Measurements from ENCODE around the gene HMGCS2.
"Not testable (repeated sequence)": the region's sequence is repeated elsewhere in the genome, so short reads cannot be mapped to it uniquely, and the experiment has no call there.

The HMGCS2 gene

GRCh38 chr1:119731060-119731459 is 37.6 kb downstream of the HMGCS2 start:
- no peak for DNase-seq (ENCODE audit: low read depth)

GRCh38 chr1:119729044-119729443 is 39.7 kb downstream of the HMGCS2 start:
- no peak for DNase-seq (ENCODE audit: low read depth)

- DNase-seq (ENCODE audit: low read depth): no peak
Observed at GRCh38 chr1:119727991-119728390, 40.7 kb downstream of the HMGCS2 start.

- no peak for DNase-seq (ENCODE audit: low read depth)
Observed at GRCh38 chr1:119725626-119726025, 43.1 kb downstream of the HMGCS2 start.

GRCh38 chr1:119724611-119725218 is 44.0 kb downstream of the HMGCS2 start:
- no peak for DNase-seq (ENCODE audit: low read depth)

GRCh38 chr1:119721896-119722295 is 46.8 kb downstream of the HMGCS2 start:
- DNase-seq (ENCODE audit: low read depth): no peak

- no peak for DNase-seq (ENCODE audit: low read depth)
Observed at GRCh38 chr1:119720866-119721440, 47.8 kb downstream of the HMGCS2 start.

GRCh38 chr1:119718972-119719371 is 49.7 kb downstream of the HMGCS2 start:
- DNase-seq (ENCODE audit: low read depth): no peak

GRCh38 chr1:119718409-119718808 is 50.3 kb downstream of the HMGCS2 start:
- DNase-seq (ENCODE audit: low read depth): no peak

- DNase-seq (ENCODE audit: low read depth): no peak
Observed at GRCh38 chr1:119715542-119715941, 53.2 kb downstream of the HMGCS2 start.

GRCh38 chr1:119714583-119714982 is 54.1 kb downstream of the HMGCS2 start:
- no peak for DNase-seq (ENCODE audit: low read depth)

- no peak for DNase-seq (ENCODE audit: low read depth)
Observed at GRCh38 chr1:119713749-119714456, 54.8 kb downstream of the HMGCS2 start.

GRCh38 chr1:119713039-119713748 is 55.5 kb downstream of the HMGCS2 start:
- no peak for DNase-seq (ENCODE audit: low read depth)

GRCh38 chr1:119712342-119713038 is 56.2 kb downstream of the HMGCS2 start:
- peak; percentile 35 for DNase-seq (ENCODE audit: low read depth)

- DNase-seq (ENCODE audit: low read depth): peak; percentile 17
Observed at GRCh38 chr1:119711804-119712341, 56.8 kb downstream of the HMGCS2 start, which contains the start of gene PHGDH. PHGDH (plus strand) TSS chr1:119711934; CDS start chr1:119712023, 89 bp downstream.

GRCh38 chr1:119711356-119711803 is 57.3 kb downstream of the HMGCS2 start:
- not testable (repeated sequence) for DNase-seq (ENCODE audit: low read depth)

- DNase-seq (ENCODE audit: low read depth): not testable (repeated sequence)
Observed at GRCh38 chr1:119706599-119706998, 62.1 kb downstream of the HMGCS2 start.

- DNase-seq (ENCODE audit: low read depth): no peak
Observed at GRCh38 chr1:119703666-119704450, 64.8 kb downstream of the HMGCS2 start.

- no peak for DNase-seq (ENCODE audit: low read depth)
Observed at GRCh38 chr1:119702384-119702783, 66.3 kb downstream of the HMGCS2 start.

- DNase-seq (ENCODE audit: low read depth): no peak
Observed at GRCh38 chr1:119701659-119702058, 67.0 kb downstream of the HMGCS2 start.

GRCh38 chr1:119700326-119700725 is 68.4 kb downstream of the HMGCS2 start:
- no peak for DNase-seq (ENCODE audit: low read depth)

Measured in stimulated activated CD8-positive, alpha-beta memory T cell treated with anti-CD3 and anti-CD28 coated beads, Interleukin-7, amount 100 ng/mL, for 24 hours (primary cell).